HL-60/S4 treated with phorbol 12-myristate 13-acetate at 8.2 ng/mL for 4 days and 3 days (cell line): ENCODE results near the gene CYP21A2.
"Not testable (repeated sequence)": the region's sequence is repeated elsewhere in the genome, so short reads cannot be mapped to it uniquely, and the experiment has no call there.

Experiments used
- in situ Hi-C: fragments of 300-500 bp; cut with MboI; formaldehyde crosslinking; loops from 2 replicates; pipeline ENCODE4 v1.15.0; 2022; ENCODE audit warnings: low sequenced_read_pairs

Gene CYP21A2

GRCh38 chr6:32037598-32038524, at the start of gene CYP21A2:
TSS of gene CYP21A2 (plus strand) at chr6:32038415. CDS start at chr6:32038423, 8 bp downstream.
- in situ Hi-C loops: not testable (repeated sequence)

- in situ Hi-C loops: not testable (repeated sequence)
These were observed 48.9 kb upstream of the CYP21A2 start for GRCh38 chr6:31989363-31989762.

- in situ Hi-C loops: not testable (repeated sequence)
These were observed 43.8 kb upstream of the CYP21A2 start for GRCh38 chr6:31994421-31994820.

GRCh38 chr6:31996385-31996784, 41.8 kb upstream of the CYP21A2 start:
- in situ Hi-C loops: not testable (repeated sequence)

- in situ Hi-C loops: not testable (repeated sequence)
These were observed 35.5 kb upstream of the CYP21A2 start for GRCh38 chr6:32002546-32003268.

GRCh38 chr6:32003301-32003700, 34.9 kb upstream of the CYP21A2 start:
- in situ Hi-C loops: not testable (repeated sequence)

GRCh38 chr6:32004393-32004792, 33.8 kb upstream of the CYP21A2 start:
- in situ Hi-C loops: not testable (repeated sequence)

GRCh38 chr6:32004864-32005537, 33.2 kb upstream of the CYP21A2 start:
- in situ Hi-C loops: not testable (repeated sequence)

- in situ Hi-C loops: not testable (repeated sequence)
These were observed 32.7 kb upstream of the CYP21A2 start for GRCh38 chr6:32005538-32005880.

GRCh38 chr6:32005991-32006529, 32.2 kb upstream of the CYP21A2 start:
- in situ Hi-C loops: not testable (repeated sequence)

- in situ Hi-C loops: not testable (repeated sequence)
These were observed 31.1 kb upstream of the CYP21A2 start for GRCh38 chr6:32007086-32007485.

- in situ Hi-C loops: not testable (repeated sequence)
These were observed 30.2 kb upstream of the CYP21A2 start for GRCh38 chr6:32008037-32008436.

GRCh38 chr6:32008616-32009015, 29.6 kb upstream of the CYP21A2 start:
- in situ Hi-C loops: not testable (repeated sequence)

GRCh38 chr6:32009537-32009936, 28.7 kb upstream of the CYP21A2 start:
- in situ Hi-C loops: not testable (repeated sequence)

GRCh38 chr6:32010856-32011530, 27.2 kb upstream of the CYP21A2 start:
- in situ Hi-C loops: not testable (repeated sequence)

- in situ Hi-C loops: not testable (repeated sequence)
These were observed 25.1 kb upstream of the CYP21A2 start for GRCh38 chr6:32012941-32013617.

- in situ Hi-C loops: not testable (repeated sequence)
These were observed 24.5 kb upstream of the CYP21A2 start for GRCh38 chr6:32013738-32014137.

GRCh38 chr6:32014547-32014946, 23.7 kb upstream of the CYP21A2 start, which contains the start of gene C4B:
TSS of gene C4B (plus strand) at chr6:32014795. CDS start at chr6:32014846, 51 bp downstream.
- in situ Hi-C loops: not testable (repeated sequence)

- in situ Hi-C loops: not testable (repeated sequence)
These were observed 16.1 kb upstream of the CYP21A2 start for GRCh38 chr6:32022100-32022499.

GRCh38 chr6:32028631-32029030, 9.6 kb upstream of the CYP21A2 start:
- in situ Hi-C loops: not testable (repeated sequence)
